Endodermal cell (in vitro differentiated cells): ENCODE measurements around the gene NUDCD3. TPM values are rescaled to one million over a fixed set of nuclear protein-coding genes. Genes with fewer than 3 reads are reported as not detected.

Source experiments
- DNase-seq: peaks from one replicate; pipeline ENCODE4 v3.0.0-alpha.2; 2017
- H3K27ac ChIP-seq: 2 replicates; pipeline ENCODE4 v1.5.1; 2013; ENCODE audit warnings: mild to moderate bottlenecking, low read depth, low read length, moderate library complexity
- H3K27me3 ChIP-seq: 2 replicates; pipeline ENCODE4 v1.6.1; 2013; ENCODE audit warnings: mild to moderate bottlenecking, low read length, moderate library complexity; ENCODE audit not compliant: insufficient read depth, control insufficient read depth, poor library complexity, severe bottlenecking
- H3K36me3 ChIP-seq: 2 replicates; pipeline ENCODE4 v1.7.0; 2013; ENCODE audit warnings: mild to moderate bottlenecking, low read length, moderate library complexity; ENCODE audit not compliant: control insufficient read depth, insufficient read depth
- H3K4me1 ChIP-seq: one replicate; pipeline ENCODE4 v1.7.0; 2013; ENCODE audit warnings: low read length; ENCODE audit not compliant: control insufficient read depth, insufficient read depth
- H3K4me3 ChIP-seq: 2 replicates; pipeline ENCODE4 v1.5.1; 2013; ENCODE audit warnings: mild to moderate bottlenecking, low read length, moderate library complexity
- H3K9ac ChIP-seq: 2 replicates; pipeline ENCODE4 v1.6.1; 2013; ENCODE audit warnings: mild to moderate bottlenecking, low read length, moderate library complexity; ENCODE audit not compliant: poor library complexity, severe bottlenecking; ENCODE audit errors: extremely low read depth
- H3K9me3 ChIP-seq: 2 replicates; pipeline ENCODE4 v1.6.1; 2013; ENCODE audit warnings: mild to moderate bottlenecking, low read length, moderate library complexity; ENCODE audit not compliant: control insufficient read depth
- H3K27ac Mint-ChIP-seq: 2 replicates; pipeline ENCODE4 v1.8.0; 2020; ENCODE audit warnings: mixed read lengths
- H3K27me3 Mint-ChIP-seq: 2 replicates; pipeline ENCODE4 v1.8.0; 2021; ENCODE audit warnings: mild to moderate bottlenecking, mixed read lengths; ENCODE audit not compliant: insufficient read depth
- H3K36me3 Mint-ChIP-seq: 2 replicates; pipeline ENCODE4 v1.8.0; 2020; ENCODE audit warnings: low read depth, mixed read lengths
- H3K4me1 Mint-ChIP-seq: 2 replicates; pipeline ENCODE4 v1.8.0; 2020; ENCODE audit warnings: mixed read lengths
- H3K4me3 Mint-ChIP-seq: 2 replicates; pipeline ENCODE4 v1.8.0; 2020; ENCODE audit warnings: mild to moderate bottlenecking, moderate library complexity, mixed read lengths
- H3K9me3 Mint-ChIP-seq: 2 replicates; pipeline ENCODE4 v1.8.0; 2020; ENCODE audit warnings: mild to moderate bottlenecking, mixed read lengths
- WGBS, 2 experiments: methylation state at CpG; one replicate each; pipeline versions ENCODE4 v1.1.5 to v1.1.7; 2013; ENCODE audit warnings: missing lambda C conversion rate in 2 of 2, mixed read lengths in 1 of 2; ENCODE audit not compliant: insufficient coverage in 1 of 2, insufficient read length in 1 of 2; 5-methylcytosine and 5-hydroxymethylcytosine counted together
- total RNA-seq, 2 donors: library from RNA; stranded (reverse); fragmentation: NEBNext Ultra II Directional in 1 of 2; extraction: Animal tissue kit (Norgen Biotek cat#: 25700) in 1 of 2; gene quantifications; 2 replicates in 1 of 2; 3 replicates in 1 of 2; pipeline ENCODE4 v1.2.1, GENCODE V29; 2021
- TF ChIP-seq, protein P1 (sequence below): fragments of 200-600 bp; sonication (generic); conservative IDR thresholded peaks from 2 replicates; pipeline ENCODE4 v1.5.0; 2021; ENCODE audit warnings: antibody characterized with exemption, mild to moderate bottlenecking

Gene NUDCD3
- total RNA-seq, 2 donors from 2014 or later: 80.8 to 116 TPM

GRCh38 chr7:44384586-44385433 lies 105.6 kb downstream of the NUDCD3 start:
- Mint-ChIP-seq H3K9me3 (no peaks in the 10 kb centered on the region), H3K4me3 (no peak overlapping the region), H3K36me3 (peaks cover 31% of the 10 kb centered on the region), H3K4me1 (no peaks in the 10 kb centered on the region), H3K27ac (no peak overlapping the region), H3K27me3 (no peaks in the 10 kb centered on the region)
- Histone ChIP-seq H3K4me1 (no peaks in the 10 kb centered on the region), H3K9ac (no peak overlapping the region), H3K27me3 (no peaks in the 10 kb centered on the region), H3K9me3 (no peaks in the 10 kb centered on the region), H3K27ac (no peak overlapping the region), H3K4me3 (no peak overlapping the region), H3K36me3 (peaks cover 44% of the 10 kb centered on the region)
- TF ChIP-seq, protein P1, sequence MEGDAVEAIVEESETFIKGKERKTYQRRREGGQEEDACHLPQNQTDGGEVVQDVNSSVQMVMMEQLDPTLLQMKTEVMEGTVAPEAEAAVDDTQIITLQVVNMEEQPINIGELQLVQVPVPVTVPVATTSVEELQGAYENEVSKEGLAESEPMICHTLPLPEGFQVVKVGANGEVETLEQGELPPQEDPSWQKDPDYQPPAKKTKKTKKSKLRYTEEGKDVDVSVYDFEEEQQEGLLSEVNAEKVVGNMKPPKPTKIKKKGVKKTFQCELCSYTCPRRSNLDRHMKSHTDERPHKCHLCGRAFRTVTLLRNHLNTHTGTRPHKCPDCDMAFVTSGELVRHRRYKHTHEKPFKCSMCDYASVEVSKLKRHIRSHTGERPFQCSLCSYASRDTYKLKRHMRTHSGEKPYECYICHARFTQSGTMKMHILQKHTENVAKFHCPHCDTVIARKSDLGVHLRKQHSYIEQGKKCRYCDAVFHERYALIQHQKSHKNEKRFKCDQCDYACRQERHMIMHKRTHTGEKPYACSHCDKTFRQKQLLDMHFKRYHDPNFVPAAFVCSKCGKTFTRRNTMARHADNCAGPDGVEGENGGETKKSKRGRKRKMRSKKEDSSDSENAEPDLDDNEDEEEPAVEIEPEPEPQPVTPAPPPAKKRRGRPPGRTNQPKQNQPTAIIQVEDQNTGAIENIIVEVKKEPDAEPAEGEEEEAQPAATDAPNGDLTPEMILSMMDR: no peak
- WGBS, 2 experiments: 95% methylated on average over 17 of the region's 17 CpGs
- DNase-seq: peak; percentile 24

GRCh38 chr7:44383566-44383965 lies 106.9 kb downstream of the NUDCD3 start:
- H3K36me3 ChIP-seq: peaks cover 38% of the 10 kb centered on the region
- DNase-seq: peak; percentile 26
- H3K9ac ChIP-seq: no peak overlapping the region
- Mint-ChIP-seq H3K27ac (no peak overlapping the region), H3K9me3 (no peaks in the 10 kb centered on the region), H3K27me3 (no peaks in the 10 kb centered on the region), H3K36me3 (peaks cover 23% of the 10 kb centered on the region), H3K4me1 (peaks cover 5% of the 10 kb centered on the region), H3K4me3 (no peak overlapping the region)
- WGBS, 2 experiments: 94 to 100% methylated on average over 4 to 11 of the region's 11 CpGs
- no peak overlapping the region for H3K4me3 ChIP-seq
- TF ChIP-seq, protein P1: no peak
- H3K9me3 ChIP-seq: no peaks in the 10 kb centered on the region
- no peak overlapping the region for H3K27ac ChIP-seq
- no peaks in the 10 kb centered on the region for H3K27me3 ChIP-seq
- no peaks in the 10 kb centered on the region for H3K4me1 ChIP-seq

DNA sequence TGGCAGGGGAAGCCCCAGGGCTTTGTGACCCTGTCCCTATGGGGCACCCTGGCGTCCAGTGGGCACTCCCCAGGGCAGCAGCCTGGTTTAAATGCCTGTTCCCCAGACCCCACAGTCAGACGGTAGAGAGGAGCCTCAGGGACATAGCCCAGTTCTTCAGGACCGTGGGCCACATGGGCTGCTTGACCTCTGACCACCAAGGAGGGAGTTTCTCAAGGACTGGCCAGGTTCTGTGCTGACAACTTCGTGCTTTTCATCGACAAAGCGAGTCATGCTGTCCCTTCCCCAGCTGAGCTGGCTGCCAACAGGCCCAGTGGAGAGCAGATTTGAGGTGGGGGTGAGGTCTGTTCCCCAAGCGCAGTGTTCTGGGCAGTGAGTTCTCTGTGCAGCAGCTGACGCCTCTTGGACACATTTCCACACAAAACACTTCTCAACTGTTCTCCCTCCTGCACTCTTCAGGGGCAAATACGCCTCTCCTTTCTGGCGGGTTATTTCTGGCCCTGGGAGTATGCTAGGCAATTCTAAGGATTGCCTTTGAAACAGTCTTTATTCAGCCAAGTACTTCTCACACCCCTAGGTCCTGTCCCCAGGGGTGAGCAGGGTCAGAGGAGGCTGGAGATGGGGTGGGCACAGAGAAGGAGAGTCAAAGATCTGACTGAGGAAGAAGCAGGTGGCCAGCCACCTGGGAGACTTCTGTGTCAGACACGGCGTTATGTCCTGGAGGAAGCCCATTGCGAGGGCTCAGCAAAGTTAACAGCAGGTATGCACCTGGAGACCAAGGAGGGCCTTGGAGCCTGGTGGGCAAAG lies 107.8 kb downstream of the NUDCD3 start:
- no peak overlapping the region for H3K4me3 Mint-ChIP-seq
- DNase-seq: peak; percentile 32
- no peak overlapping the region for H3K27ac ChIP-seq
- WGBS, 2 experiments: 89 to 96% methylated on average over 10 to 13 of the region's 13 CpGs
- TF ChIP-seq, protein P1: no peak
- peaks cover 32% of the 10 kb centered on the region for H3K36me3 ChIP-seq
- H3K36me3 Mint-ChIP-seq: peaks cover 19% of the 10 kb centered on the region
- peaks cover 5% of the 10 kb centered on the region for H3K4me1 Mint-ChIP-seq
- no peak overlapping the region for H3K4me3 ChIP-seq
- no peaks in the 10 kb centered on the region for H3K27me3 Mint-ChIP-seq
- H3K27ac Mint-ChIP-seq: no peak overlapping the region
- no peak overlapping the region for H3K9ac ChIP-seq
- H3K9me3 ChIP-seq: no peaks in the 10 kb centered on the region
- H3K4me1 ChIP-seq: no peaks in the 10 kb centered on the region
- H3K9me3 Mint-ChIP-seq: no peaks in the 10 kb centered on the region
- no peaks in the 10 kb centered on the region for H3K27me3 ChIP-seq
